Choroid plexus epithelial cell (primary cell): ENCODE data around the gene TMIGD1.

Experiments
- DNase-seq: peaks from one replicate; pipeline ENCODE4 v3.0.0-alpha.2; 2010; ENCODE audit warnings: low read depth
- H3K4me3 ChIP-seq: 2 replicates; pipeline ENCODE4 v1.5.1; 2011; ENCODE audit warnings: low read depth, mild to moderate bottlenecking, control low read depth, low read length, moderate library complexity
- TF ChIP-seq, protein P1 (sequence below): conservative IDR thresholded peaks from 2 replicates; pipeline ENCODE4 v1.5.1; 2011; ENCODE audit warnings: low read depth, mild to moderate bottlenecking, control low read depth, inconsistent platforms, low read length, moderate library complexity

Gene TMIGD1

DNA sequence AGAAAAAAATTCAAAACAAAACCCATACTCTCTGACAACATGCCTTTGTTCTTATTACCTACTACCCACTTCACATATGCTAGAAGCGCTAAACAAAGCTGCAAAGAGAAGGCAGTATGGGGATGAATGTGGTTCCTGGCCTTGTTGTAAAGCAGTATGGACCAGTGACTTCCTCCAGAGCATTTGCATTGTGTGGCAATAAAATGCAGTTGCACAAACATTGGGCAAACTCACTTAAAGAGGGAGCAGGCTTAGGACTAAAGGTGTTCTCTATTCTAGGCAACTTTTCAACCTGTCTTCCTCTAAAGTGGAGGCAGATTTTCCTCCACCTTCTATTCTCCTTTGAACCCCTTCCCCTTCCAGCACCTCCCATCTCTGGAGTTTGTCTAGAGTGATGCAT, 17.1 kb downstream of the TMIGD1 start:
- no peak overlapping the region for H3K4me3 ChIP-seq
- DNase-seq: no peak
- TF ChIP-seq, protein P1, sequence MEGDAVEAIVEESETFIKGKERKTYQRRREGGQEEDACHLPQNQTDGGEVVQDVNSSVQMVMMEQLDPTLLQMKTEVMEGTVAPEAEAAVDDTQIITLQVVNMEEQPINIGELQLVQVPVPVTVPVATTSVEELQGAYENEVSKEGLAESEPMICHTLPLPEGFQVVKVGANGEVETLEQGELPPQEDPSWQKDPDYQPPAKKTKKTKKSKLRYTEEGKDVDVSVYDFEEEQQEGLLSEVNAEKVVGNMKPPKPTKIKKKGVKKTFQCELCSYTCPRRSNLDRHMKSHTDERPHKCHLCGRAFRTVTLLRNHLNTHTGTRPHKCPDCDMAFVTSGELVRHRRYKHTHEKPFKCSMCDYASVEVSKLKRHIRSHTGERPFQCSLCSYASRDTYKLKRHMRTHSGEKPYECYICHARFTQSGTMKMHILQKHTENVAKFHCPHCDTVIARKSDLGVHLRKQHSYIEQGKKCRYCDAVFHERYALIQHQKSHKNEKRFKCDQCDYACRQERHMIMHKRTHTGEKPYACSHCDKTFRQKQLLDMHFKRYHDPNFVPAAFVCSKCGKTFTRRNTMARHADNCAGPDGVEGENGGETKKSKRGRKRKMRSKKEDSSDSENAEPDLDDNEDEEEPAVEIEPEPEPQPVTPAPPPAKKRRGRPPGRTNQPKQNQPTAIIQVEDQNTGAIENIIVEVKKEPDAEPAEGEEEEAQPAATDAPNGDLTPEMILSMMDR: no peak

DNA sequence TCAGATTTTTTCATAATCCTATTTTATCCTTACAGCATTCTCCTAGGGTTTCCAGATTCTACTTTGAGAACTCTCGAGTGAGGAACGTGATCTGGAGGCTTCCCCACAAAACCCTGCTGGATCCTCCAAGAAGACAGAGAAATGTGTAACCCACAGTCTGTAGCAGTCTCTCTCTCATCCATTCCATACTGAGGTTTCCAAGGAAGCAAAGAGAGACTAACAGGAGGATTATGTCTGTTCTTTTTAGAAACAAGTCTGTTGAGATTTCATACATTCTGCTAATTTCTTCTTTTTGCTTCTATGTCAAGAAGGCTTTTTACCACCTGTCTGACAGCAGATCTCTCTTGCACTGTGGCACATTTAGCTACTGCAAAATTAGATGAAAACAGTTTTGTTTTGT, 18.8 kb downstream of the TMIGD1 start:
- TF ChIP-seq, protein P1: no peak
- H3K4me3 ChIP-seq: no peak overlapping the region
- DNase-seq: no peak

DNA sequence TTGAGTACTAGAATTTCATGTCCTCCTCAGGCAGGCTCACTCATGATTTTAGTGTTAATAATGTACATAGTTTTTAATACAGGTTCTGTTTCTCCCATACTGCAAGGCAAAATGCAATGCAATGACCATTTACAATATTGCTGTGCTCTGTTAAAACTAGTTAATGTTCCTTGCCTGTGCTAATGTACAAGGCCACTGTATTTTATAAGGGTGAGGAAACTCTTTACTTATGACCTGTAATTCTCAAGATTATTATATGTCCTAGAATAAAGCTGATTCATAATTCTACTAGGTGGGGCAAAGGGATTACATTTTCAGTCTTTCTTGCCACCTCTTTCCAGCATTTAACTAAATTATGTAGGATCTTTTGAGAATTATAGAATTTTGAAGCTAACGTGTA, 19.4 kb downstream of the TMIGD1 start:
- DNase-seq: no peak
- TF ChIP-seq, protein P1: no peak
- no peak overlapping the region for H3K4me3 ChIP-seq

DNA sequence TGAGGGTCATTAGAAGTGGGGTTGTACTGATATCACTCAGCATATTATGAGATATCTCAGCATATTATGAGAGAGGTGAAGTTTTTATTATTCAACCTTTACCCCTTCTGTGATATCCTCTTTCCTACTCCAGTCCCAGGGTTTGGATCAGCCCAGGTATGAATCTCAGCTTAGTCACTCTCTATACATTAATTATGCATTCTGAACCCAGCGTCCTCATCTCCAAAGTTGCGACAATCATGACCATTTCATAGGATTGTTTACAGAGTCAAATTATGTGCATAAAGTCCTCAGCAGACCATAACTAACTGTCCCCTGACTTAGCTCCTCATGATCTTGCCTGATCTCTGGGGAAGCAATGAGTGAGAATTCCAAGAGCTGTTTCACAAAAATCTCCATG, 21.6 kb downstream of the TMIGD1 start:
- TF ChIP-seq, protein P1: no peak
- DNase-seq: no peak
- H3K4me3 ChIP-seq: no peak overlapping the region

DNA sequence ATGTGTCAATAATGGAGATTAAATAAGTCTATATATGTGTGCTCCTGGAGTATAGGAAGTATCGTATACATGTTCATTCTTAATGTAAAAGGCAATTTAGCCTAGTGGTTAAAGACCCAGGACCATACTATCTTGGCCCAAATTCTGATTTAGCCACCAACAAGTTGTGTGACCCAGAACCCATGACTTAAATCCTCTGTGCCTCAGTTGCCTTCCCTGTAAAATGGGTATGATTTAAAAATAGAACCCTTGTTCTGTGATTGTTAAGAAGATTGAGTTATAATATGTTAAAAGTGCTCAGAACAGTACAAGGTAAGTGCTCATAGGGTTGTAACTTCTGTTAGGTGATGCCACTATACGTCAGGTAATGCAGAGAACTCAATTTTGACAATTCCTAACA, 23.3 kb downstream of the TMIGD1 start:
- DNase-seq: no peak
- no peak overlapping the region for H3K4me3 ChIP-seq

GRCh38 chr17:30309591-30309990, 24.3 kb downstream of the TMIGD1 start:
- no peak overlapping the region for H3K4me3 ChIP-seq
- TF ChIP-seq, protein P1: no peak
- DNase-seq: no peak

More for the DNA sequence above, 23.3 kb downstream of the TMIGD1 start:
- TF ChIP-seq, protein P1: no peak

GRCh38 chr17:30308406-30308805, 25.5 kb downstream of the TMIGD1 start:
- no peak overlapping the region for H3K4me3 ChIP-seq
- TF ChIP-seq, protein P1: no peak
- DNase-seq: no peak
